HL-60 (cell line): Measurements from ENCODE around the gene HMGCS2.

Experiments used
- DNase-seq, 2 experiments: peaks; one replicate each; pipeline ENCODE4 v3.0.0-alpha.2; 2010 to 2020; ENCODE audit warnings: low read depth in 1 of 2, low spot score in 1 of 2
- H3K27ac ChIP-seq: fragments of 250-450 bp; sonication (Bioruptor Pico); replicated peaks from 2 replicates; pipeline ENCODE4 v1.5.1; 2020; ENCODE audit warnings: mild to moderate bottlenecking, moderate library complexity
- H3K27me3 ChIP-seq: fragments of 250-450 bp; sonication (Bioruptor Pico); 2 replicates; pipeline ENCODE4 v1.5.1; 2021; ENCODE audit warnings: mild to moderate bottlenecking, moderate library complexity; ENCODE audit not compliant: insufficient read depth, poor library complexity, severe bottlenecking
- H3K4me3 ChIP-seq: replicated peaks from 2 replicates; pipeline ENCODE4 v1.5.1; 2011; ENCODE audit warnings: mild to moderate bottlenecking, control low read depth, low read length; ENCODE audit not compliant: insufficient read depth
- CTCF ChIP-seq: IDR thresholded peaks from one replicate; pipeline ENCODE4 v1.5.1; 2011; ENCODE audit warnings: low read length, control low read depth, inconsistent platforms; ENCODE audit not compliant: insufficient read depth
- GABPA ChIP-seq: IDR thresholded peaks from 2 replicates; pipeline ENCODE4 v1.6.1; 2012; ENCODE audit warnings: low read depth
- POLR2AphosphoS5 ChIP-seq: IDR thresholded peaks from 2 replicates; pipeline ENCODE4 v1.6.1; 2012; ENCODE audit warnings: low read depth
- REST ChIP-seq: IDR thresholded peaks from 2 replicates; pipeline ENCODE4 v1.6.1; 2012; ENCODE audit warnings: low read depth; ENCODE audit not compliant: insufficient replicate concordance
- SPI1 ChIP-seq: IDR thresholded peaks from 2 replicates; pipeline ENCODE4 v1.6.1; 2012; ENCODE audit warnings: low read depth, mild to moderate bottlenecking, borderline replicate concordance
- long read RNA-seq: library from polyadenylated mRNA; unstranded; transcript quantifications from one replicate; pipeline ENCODE4 v2.0.0, GENCODE V29; 2020

HMGCS2 gene
- long read RNA-seq, result 0 reads

GRCh38 chr1:119768778-119769177 lies at the start of gene HMGCS2:
HMGCS2 (minus strand) TSS chr1:119768905; CDS start chr1:119768844, 61 bp downstream.
- Histone ChIP-seq H3K27ac (no peak within 1 kb of the TSS), H3K27me3 (no peaks in the 10 kb centered on the region), H3K4me3 (no peak within 1 kb of the TSS)
- TF ChIP-seq GABPA (no peak), REST (no peak), POLR2AphosphoS5 (no peak)
- no peak for DNase-seq

- peaks cover 3% of the 10 kb centered on the region for H3K27me3 ChIP-seq
- DNase-seq, result no peak
- no peak overlapping the region for H3K4me3 ChIP-seq
- no peak for TF ChIP-seq CTCF
- no peak for TF ChIP-seq GABPA
- TF ChIP-seq SPI1, result no peak
- TF ChIP-seq REST, result no peak
- TF ChIP-seq POLR2AphosphoS5, result no peak
- no peak overlapping the region for H3K27ac ChIP-seq
These were observed 49.5 kb upstream of the HMGCS2 start for GRCh38 chr1:119818181-119818580.

- Histone ChIP-seq H3K27me3 (peaks cover 8% of the 10 kb centered on the region), H3K4me3 (no peak overlapping the region), H3K27ac (no peak overlapping the region)
- TF ChIP-seq POLR2AphosphoS5, result no peak
- no peak for TF ChIP-seq CTCF
- no peak for TF ChIP-seq GABPA
- TF ChIP-seq SPI1, result no peak
- no peak for TF ChIP-seq REST
- DNase-seq, result no peak
These were observed 47.7 kb upstream of the HMGCS2 start for GRCh38 chr1:119816407-119816806.
